Stomach (tissue), 4 donors: ENCODE measurements around the gene NOD2.

ENCODE experiments used
- EP300 ChIP-seq: sonication (generic); formaldehyde crosslinking; IDR thresholded peaks from one replicate; pipeline ENCODE4 v1.6.1; 2017; ENCODE audit warnings: antibody characterized with exemption
- POLR2A ChIP-seq, 4 donors: fragments of 450-650 bp; IDR thresholded peaks; one replicate each; pipeline ENCODE4 v1.6.1; 2016; ENCODE audit warnings: antibody characterized with exemption in 4 of 4, control low read depth in 2 of 4, mild to moderate bottlenecking in 1 of 4, moderate library complexity in 1 of 4
- TF ChIP-seq, protein P1 (sequence below), 7 experiments: fragments of 450-650 bp in 4 of 7; fragments of 200-600 bp in 3 of 7; sonication (generic) in 3 of 7; IDR thresholded peaks; one replicate each; pipeline ENCODE4 v1.5.1; 2016 to 2019; ENCODE audit warnings: antibody characterized with exemption in 7 of 7, control low read depth in 2 of 7, mild to moderate bottlenecking in 1 of 7

DNA sequence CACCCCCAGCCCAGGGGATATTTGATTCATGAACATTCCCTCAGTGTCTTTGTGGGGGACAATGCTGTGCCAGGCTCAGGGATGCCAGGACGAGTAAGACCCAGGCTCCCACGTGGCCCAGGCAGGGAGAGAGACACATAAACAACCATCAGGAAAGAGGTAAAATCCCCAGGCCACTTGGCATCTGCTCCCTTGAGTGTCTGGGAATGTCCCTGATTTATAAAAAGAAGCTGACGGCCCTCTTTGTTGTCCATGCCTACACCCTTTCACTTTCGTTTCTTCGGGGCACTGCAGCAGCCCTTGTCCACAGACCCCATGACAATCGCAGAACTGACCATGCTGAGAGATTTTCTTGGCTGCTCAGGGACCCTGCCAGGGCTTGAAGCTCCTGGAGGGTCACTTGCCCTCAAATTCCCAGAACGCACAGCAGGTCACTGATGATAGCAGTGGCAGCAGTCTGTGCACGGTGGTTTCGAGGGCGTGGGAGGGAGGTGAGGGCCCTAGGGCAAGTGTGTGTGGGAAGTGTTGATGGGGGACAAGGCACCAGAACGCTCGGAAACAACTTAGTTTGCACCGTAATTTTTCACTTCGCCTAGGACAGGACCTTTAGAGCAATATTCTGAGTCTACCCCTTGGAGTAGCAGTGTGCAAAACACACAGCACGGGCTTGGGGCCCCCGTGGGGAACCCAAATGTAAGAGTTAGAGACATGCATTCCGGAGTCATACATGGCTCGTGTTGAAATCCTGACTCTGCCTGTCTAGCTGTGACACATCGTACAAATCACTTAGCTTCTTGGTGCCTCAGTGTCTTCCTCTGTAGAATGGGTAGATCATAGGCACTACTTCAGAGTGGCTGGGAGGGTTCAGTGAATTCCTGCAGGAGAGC, 4.7 kb downstream of the NOD2 start:
- TF ChIP-seq, protein P1, sequence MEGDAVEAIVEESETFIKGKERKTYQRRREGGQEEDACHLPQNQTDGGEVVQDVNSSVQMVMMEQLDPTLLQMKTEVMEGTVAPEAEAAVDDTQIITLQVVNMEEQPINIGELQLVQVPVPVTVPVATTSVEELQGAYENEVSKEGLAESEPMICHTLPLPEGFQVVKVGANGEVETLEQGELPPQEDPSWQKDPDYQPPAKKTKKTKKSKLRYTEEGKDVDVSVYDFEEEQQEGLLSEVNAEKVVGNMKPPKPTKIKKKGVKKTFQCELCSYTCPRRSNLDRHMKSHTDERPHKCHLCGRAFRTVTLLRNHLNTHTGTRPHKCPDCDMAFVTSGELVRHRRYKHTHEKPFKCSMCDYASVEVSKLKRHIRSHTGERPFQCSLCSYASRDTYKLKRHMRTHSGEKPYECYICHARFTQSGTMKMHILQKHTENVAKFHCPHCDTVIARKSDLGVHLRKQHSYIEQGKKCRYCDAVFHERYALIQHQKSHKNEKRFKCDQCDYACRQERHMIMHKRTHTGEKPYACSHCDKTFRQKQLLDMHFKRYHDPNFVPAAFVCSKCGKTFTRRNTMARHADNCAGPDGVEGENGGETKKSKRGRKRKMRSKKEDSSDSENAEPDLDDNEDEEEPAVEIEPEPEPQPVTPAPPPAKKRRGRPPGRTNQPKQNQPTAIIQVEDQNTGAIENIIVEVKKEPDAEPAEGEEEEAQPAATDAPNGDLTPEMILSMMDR (IDR thresholded peaks at IDR 0.05): no peak
- no peak for TF ChIP-seq POLR2A (IDR thresholded peaks at IDR 0.05)
- TF ChIP-seq EP300: no peak
